ENCODE results near the gene MUC2.

The MUC2 gene

DNA sequence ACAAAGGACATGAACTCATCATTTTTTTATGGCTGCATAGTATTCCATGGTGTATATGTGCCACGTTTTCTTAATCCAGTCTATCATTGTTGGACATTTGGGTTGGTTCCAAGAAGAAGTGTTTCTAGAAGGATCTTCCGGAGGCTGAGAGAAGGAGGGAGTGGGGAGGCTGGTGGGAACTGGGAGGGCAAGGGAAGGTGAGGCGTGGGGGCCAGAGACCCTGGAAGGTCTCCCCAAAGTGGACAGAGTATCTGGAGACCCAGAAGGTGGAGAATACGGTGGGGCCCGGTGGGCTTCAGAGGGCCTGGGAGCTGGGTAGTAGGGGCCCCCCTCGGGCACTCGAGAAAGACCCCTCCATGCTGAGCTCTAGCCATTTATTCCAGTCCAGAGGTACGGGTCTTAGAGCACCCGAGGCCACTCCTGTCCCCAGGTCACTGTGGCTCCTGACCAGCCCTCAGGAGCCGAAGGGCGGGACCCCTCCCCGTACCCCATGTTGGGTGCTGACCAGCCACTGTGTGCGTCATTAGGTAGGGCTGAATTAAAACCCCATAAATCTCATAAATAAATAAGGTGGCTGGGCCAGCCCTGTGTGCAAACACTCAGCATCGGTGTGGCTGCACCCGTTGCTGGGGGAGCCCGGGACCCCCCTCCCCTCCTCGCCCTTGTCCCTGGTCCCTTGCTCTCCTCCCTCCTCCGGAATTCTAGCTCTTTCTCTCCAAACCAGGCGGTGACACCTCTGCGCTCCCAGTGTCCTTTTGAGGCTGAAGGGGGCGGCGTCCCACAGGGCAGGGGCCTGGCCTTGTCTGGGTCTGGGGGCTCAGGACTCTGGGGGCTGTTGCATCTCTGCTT, 44.3 kb downstream of the MUC2 start:
- no peak overlapping the region for H3K9ac ChIP-seq (ENCODE audit: low read depth, low read length)
- no peaks in the 10 kb centered on the region for H3K36me3 ChIP-seq (ENCODE audit: insufficient read depth, low read length)
- H3K9me3 ChIP-seq (ENCODE audit: control insufficient read depth, insufficient read depth, low read length) = no peaks in the 10 kb centered on the region
- no peaks in the 10 kb centered on the region for H3K4me1 ChIP-seq (ENCODE audit: insufficient read depth, low read length)

DNA sequence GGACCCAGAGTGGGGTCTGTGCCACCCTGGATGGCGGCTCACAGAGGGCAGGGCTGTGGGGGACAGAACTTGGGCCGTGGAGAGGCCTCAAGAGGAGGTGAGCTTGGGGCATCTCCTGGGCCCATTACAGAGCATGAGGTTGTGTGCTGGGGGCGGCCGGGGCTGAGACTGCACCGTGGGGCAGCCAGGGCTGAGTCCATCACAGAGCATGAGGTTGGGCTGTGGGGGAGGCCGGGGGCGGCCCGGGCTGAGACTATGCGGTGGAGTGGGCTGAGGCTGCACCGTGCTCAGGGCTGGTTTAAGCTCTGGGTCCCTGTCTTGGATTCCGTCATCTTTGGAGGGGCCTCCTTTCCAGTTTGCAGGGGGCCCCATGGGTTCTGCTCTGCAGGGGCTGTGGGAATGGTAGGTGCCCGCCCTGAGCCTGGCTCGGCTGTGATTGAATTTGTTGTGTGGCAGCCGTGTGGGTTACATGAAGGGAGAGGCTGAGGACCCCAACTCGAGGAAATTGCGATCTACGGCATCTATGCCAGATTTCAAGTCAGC, 45.0 kb downstream of the MUC2 start:
- Histone ChIP-seq H3K9me3 (ENCODE audit: control insufficient read depth, insufficient read depth, low read length) (no peaks in the 10 kb centered on the region), H3K4me1 (ENCODE audit: insufficient read depth, low read length) (no peaks in the 10 kb centered on the region), H3K9ac (ENCODE audit: low read depth, low read length) (no peak overlapping the region), H3K36me3 (ENCODE audit: insufficient read depth, low read length) (no peaks in the 10 kb centered on the region)

- Histone ChIP-seq H3K9ac (ENCODE audit: low read depth, low read length) (no peak overlapping the region), H3K36me3 (ENCODE audit: insufficient read depth, low read length) (no peaks in the 10 kb centered on the region), H3K9me3 (ENCODE audit: control insufficient read depth, insufficient read depth, low read length) (no peaks in the 10 kb centered on the region), H3K4me1 (ENCODE audit: insufficient read depth, low read length) (no peaks in the 10 kb centered on the region)
Observed at GRCh38 chr11:1120532-1121330, 46.1 kb downstream of the MUC2 start.

GRCh38 chr11:1121331-1121812, 46.7 kb downstream of the MUC2 start:
- Histone ChIP-seq H3K4me1 (ENCODE audit: insufficient read depth, low read length) (no peaks in the 10 kb centered on the region), H3K9me3 (ENCODE audit: control insufficient read depth, insufficient read depth, low read length) (no peaks in the 10 kb centered on the region), H3K9ac (ENCODE audit: low read depth, low read length) (no peak overlapping the region), H3K36me3 (ENCODE audit: insufficient read depth, low read length) (no peaks in the 10 kb centered on the region)

DNA sequence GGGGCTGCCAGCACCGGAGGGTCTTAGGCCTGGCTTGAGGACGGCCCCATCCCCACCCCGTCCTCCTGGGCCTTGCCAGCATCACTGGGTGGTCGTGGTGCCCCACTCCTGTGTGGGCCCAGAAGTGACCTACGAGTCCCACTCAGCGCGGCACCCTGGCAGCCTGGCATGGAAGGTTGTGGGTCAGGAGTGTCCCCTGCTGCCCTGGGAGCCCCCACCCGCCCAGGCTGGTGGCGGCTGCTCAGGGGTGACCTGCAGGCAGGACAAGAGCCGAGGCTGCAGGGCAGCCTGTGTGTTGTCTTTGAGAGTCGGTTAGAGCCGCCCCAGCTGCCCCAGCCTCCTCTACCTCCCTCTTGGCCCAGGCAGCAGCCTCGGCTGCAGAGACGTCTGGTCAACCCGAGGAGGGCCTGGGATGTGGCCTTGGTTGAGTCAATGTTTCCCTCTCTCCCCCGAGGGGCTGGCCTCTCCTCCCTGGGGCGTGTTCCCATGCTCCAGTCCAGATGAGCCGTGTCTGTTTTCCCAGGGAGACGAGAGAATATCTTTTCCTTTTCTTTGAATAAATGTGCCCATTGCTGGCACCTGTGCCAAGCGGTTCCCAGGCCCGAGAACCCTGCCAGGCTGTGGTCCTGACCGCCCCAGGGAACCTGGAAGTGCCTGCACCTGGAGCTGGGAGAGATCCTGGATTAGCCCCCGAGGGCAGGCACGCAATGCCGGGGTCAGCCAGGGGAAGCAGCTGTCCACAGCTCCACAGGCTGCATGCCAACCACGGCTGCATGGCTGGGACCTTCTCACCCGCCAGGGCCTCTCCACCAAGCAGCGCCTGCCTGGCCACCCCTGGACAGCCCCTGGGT, 47.4 kb downstream of the MUC2 start:
- H3K4me1 ChIP-seq (ENCODE audit: insufficient read depth, low read length) = no peaks in the 10 kb centered on the region
- no peaks in the 10 kb centered on the region for H3K9me3 ChIP-seq (ENCODE audit: control insufficient read depth, insufficient read depth, low read length)
- no peaks in the 10 kb centered on the region for H3K36me3 ChIP-seq (ENCODE audit: insufficient read depth, low read length)
- no peak overlapping the region for H3K9ac ChIP-seq (ENCODE audit: low read depth, low read length)

DNA sequence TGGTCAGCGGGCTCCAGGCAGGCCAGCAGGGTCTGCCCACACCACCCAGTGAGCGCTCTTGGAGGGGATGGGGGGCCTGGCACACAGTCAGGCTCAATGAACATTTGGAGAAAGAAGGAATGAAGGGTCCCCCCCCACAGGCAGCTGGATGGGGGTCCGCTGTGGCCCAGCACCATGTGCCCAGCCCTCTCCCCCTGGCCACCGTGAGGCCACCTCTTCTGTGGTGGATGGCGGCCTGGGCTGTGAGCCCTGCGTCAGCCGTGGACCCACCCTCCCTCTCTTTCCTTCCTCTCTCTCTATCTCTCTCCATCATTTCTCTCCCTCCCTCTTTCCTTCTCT, 48.0 kb downstream of the MUC2 start:
- H3K9me3 ChIP-seq (ENCODE audit: control insufficient read depth, insufficient read depth, low read length) = no peaks in the 10 kb centered on the region

GRCh38 chr11:1123970-1124369, 49.3 kb downstream of the MUC2 start:
- Histone ChIP-seq H3K4me1 (ENCODE audit: insufficient read depth, low read length) (no peaks in the 10 kb centered on the region), H3K9ac (ENCODE audit: low read depth, low read length) (no peak overlapping the region), H3K36me3 (ENCODE audit: insufficient read depth, low read length) (no peaks in the 10 kb centered on the region), H3K9me3 (ENCODE audit: control insufficient read depth, insufficient read depth, low read length) (no peaks in the 10 kb centered on the region)

More for the DNA sequence above, 48.0 kb downstream of the MUC2 start:
- Histone ChIP-seq H3K36me3 (ENCODE audit: insufficient read depth, low read length) (no peaks in the 10 kb centered on the region), H3K9ac (ENCODE audit: low read depth, low read length) (no peak overlapping the region), H3K4me1 (ENCODE audit: insufficient read depth, low read length) (no peaks in the 10 kb centered on the region)

Data from ES-I3 (cell line).